OCI-LY3 (cell line): Measurements from ENCODE around the gene CD70.
A peak's percentile ranks its signal among the peaks of the same experiment; 100 is the strongest.
"Not testable (repeated sequence)": the region's sequence is repeated elsewhere in the genome, so short reads cannot be mapped to it uniquely, and the experiment has no call there.

Experiments
- CTCF ChIP-seq: fragments of 200-600, 300-600 bp; sonication (generic); IDR thresholded peaks from 2 replicates; pipeline ENCODE4 v1.5.1; 2014; ENCODE audit warnings: antibody characterized with exemption, low read length, low read depth
- EZH2phosphoT487 ChIP-seq: fragments of 200-600 bp; shearing (Covaris generic); IDR thresholded peaks from 2 replicates; pipeline ENCODE4 v1.6.1; 2018; ENCODE audit warnings: antibody characterized with exemption, mixed run types, low read depth

DNA sequence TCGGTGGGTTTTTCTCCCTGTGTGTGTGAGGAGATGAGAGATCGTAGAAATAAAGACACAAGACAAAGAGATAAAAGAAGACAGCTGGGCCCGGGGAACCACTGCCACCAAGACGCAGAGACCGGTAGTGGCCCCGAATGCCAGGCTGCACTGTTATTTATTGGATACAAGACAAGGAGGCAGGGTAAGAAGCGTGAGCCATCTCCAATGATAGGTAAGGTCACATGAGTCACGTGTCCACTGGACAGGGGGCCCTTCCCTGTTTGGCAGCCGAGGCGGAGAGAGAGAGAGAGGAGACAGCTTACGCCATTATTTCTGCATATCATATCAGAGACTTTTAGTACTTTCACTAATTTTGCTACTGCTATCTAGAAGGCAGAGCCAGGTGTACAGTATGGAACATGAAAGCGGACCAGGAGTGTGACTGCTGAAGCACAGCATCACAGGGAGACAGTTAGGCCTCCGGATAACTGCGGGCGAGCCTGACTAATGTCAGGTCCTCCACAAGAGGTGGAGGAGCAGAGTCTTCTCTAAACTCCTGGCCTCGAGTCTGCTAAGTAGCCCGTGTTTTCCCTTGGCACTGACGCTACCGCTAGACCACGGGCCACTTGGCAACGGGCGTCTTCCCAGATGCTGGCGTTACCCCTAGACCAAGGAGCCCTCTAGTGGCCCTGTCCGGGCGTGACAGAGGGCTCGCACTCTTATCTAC is 42.0 kb upstream of the CD70 start:
- peak; percentile 58 for TF ChIP-seq CTCF
- not testable (repeated sequence) for TF ChIP-seq EZH2phosphoT487
